Measurements from ENCODE around the gene RAI1.
"Not testable (repeated sequence)": the region's sequence is repeated elsewhere in the genome, so short reads cannot be mapped to it uniquely, and the experiment has no call there.

RAI1 gene

GRCh38 chr17:17680477-17681186 is 626 bp upstream of the RAI1 start:
- no peak for DNase-seq (ENCODE audit: low read depth)

GRCh38 chr17:17681744-17682292 is 560 bp downstream of the RAI1 start:
- no peak for DNase-seq (ENCODE audit: low read depth)

GRCh38 chr17:17682293-17682736 is 1.1 kb downstream of the RAI1 start:
- DNase-seq (ENCODE audit: low read depth): no peak

DNA sequence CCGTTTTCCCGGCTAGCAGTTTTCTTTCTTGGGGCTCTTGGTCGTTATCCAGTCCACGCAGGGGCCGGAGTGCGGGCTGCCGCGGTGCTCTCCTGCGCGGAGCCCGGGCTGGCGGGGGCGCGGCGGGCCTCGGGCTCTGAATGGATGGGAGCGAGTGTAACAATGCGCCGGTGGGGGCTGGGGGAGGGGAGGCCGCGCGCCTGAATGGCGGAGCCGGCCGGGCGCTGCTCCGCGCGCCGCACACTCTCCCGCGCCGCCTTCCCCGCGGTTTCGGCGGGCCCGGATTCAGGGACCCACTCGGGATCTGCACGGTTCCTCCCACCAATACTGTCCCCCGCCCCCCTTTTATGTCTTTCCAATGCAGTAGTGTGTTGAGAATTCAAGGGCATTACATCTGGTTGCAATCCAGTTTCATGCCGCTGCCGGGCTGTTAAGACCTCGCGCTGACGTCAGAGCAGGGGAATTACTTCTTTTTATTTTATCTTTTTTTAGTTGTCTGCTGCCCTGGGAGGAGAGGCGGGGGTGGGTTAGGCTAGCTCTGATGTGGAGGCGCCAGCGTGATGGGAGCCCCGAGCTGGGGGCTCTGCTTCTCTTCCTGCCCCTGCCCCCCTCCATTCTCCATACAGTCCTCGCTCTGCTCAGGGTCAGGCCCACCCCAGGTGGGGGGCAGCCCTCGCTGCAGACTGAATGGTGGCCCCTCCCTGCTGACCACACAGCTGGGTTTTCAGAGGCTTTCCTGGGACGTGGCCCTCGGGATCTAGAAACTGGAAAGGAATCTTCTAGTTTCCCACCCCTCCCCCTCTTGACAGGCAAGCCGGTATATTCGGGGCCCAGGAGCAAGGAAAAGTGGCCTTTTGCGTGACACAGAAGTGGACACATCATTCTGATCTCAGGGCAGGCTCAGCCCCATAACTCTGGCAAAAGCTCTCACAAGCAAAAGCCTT is 1.8 kb downstream of the RAI1 start:
- DNase-seq (ENCODE audit: low read depth): no peak

DNA sequence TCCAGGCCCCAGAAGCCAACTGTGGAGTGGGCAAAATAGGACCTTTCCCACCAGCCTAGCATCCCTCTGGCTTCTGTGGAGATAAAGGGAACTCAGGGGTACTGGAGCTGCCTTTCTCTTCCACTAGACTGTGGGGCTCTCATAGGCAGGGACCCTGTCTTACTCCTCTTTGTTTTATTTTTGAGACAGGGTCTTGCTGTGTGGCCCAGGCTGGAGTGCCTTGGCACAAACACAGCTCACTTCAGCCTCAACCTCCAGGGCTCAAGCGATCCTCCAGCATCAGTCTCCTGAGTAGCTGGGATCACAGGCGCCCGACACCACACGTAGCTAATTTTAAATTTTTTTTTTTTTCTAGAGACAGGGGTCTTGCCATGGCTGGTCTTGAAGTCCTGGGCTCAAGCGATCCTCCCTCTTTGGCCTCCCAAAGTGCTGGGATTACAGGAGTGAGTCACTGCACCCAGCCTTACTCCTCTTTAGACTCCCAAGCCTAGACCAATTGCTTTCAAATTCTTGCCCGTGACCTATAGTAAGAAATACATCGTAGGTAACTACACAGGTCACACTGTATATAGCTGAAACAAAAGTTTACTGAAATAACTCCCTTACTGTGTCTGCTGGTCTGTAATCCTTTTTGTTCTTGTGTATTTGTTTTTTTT is 2.6 kb downstream of the RAI1 start:
- no peak for DNase-seq (ENCODE audit: low read depth)

- DNase-seq (ENCODE audit: low read depth): no peak
Measured at GRCh38 chr17:17684906-17685774, 3.9 kb downstream of the RAI1 start.

- no peak for DNase-seq (ENCODE audit: low read depth)
Measured at GRCh38 chr17:17685775-17686291, 4.6 kb downstream of the RAI1 start.

GRCh38 chr17:17689312-17689711 is 8.1 kb downstream of the RAI1 start:
- DNase-seq (ENCODE audit: low read depth): no peak

DNA sequence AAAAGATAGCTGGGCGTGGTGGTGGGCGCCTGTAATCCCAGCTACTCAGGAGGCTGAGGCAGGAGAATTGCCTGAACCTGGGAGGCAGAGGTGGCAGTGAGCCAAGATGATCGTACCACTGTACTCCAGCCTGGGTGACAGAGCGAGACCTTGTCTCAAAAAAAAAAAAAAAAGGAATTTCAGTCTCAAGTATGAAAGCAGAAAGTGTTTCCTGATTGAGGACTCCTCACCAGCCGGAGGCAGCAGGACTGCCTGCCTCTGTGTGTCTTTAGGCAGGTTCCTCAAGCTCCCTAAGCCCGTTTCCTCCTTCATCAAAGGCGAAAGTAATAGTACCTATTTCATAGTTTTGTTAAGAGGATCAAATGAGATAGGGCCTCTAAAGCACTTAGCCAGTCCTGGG is 9.0 kb downstream of the RAI1 start:
- not testable (repeated sequence) for DNase-seq (ENCODE audit: low read depth)

GRCh38 chr17:17691468-17692263 is 10.4 kb downstream of the RAI1 start:
- no peak for DNase-seq (ENCODE audit: low read depth)

DNA sequence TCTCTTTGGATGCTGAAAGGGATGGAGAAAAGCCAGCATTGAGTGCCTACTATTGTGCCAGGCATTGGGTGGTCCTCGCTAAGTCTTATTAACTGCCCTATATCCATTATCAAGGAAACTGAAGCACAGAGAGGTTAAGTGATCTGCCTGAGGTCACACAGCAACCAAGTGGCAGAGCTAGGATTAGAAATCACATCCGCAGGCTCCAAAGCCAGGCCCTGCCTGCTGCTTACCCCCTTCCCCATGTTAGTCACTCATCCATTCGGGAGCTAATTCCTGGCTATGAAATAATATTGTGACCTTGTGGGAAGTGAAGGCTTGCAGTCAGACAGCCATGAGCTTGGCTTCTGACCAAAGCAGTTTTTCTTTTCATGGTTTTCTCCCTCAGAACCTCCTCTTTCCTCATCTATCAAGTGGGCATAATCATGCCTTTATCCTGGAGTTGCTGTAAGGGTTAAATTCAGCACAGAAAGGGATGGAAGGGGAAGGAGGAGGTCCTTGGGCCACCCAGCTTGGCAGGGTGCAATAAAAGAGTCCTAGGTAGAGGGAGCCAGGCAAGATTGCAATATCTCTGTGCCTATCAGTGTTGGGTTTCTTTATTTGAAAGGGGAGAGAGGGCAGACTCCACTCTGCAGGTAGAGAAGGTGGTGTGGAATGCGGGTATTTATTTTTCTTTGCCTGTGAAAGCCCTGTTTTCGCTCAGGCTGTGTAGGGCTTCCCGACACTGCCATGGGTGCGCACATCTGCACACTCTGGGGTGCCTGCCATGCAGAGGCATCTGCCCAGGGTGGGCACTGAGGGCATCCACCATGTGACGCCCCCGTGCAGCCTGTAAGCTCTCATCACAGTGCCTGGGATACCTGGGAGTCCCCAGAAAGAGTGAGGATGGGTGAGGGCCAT is 11.3 kb downstream of the RAI1 start:
- DNase-seq (ENCODE audit: low read depth): no peak

DNA sequence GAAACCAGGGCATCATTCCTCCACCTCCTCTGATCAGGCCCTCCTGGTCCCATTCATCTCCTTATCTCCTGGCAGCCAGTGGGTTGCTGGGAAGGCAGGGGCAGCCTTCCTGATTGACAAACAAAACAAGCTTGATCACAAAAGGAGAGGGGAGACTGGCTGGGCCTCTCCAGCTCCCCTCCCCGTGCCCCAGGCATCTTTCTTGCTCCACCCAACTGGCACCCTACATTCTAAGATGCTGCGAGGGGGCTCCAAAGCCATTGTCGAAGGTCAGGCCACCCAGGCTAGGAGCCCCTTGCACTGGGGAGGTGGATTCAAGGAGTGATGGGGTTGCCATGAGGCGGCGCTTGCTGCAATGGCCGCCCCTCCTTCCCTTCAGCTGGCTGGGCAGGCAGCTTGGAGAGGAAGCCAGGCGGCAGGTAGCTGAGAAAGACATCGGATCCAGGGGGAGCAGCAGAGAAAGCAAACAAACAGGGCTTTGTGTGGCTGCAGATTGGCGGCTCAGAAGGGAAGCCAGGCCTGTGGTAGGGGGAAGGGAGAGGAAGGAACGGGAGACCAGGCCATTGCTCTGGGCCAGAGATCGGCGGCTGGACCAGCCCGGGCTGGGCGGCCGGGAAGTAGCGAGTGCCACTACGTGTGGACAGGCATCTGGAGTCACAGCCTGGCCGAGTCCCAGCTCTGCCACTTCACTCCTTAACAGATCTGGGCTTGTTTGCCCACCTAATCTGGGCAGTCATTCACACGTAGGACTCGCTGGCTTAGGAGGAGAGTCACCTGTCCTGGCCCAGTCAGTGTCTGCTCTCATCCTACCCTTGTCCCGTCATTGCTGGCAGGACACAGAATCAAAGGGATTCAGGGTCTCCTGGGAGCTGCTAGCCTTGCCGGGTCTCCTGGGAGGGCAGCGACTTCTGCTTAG is 12.3 kb downstream of the RAI1 start:
- DNase-seq (ENCODE audit: low read depth): no peak

DNA sequence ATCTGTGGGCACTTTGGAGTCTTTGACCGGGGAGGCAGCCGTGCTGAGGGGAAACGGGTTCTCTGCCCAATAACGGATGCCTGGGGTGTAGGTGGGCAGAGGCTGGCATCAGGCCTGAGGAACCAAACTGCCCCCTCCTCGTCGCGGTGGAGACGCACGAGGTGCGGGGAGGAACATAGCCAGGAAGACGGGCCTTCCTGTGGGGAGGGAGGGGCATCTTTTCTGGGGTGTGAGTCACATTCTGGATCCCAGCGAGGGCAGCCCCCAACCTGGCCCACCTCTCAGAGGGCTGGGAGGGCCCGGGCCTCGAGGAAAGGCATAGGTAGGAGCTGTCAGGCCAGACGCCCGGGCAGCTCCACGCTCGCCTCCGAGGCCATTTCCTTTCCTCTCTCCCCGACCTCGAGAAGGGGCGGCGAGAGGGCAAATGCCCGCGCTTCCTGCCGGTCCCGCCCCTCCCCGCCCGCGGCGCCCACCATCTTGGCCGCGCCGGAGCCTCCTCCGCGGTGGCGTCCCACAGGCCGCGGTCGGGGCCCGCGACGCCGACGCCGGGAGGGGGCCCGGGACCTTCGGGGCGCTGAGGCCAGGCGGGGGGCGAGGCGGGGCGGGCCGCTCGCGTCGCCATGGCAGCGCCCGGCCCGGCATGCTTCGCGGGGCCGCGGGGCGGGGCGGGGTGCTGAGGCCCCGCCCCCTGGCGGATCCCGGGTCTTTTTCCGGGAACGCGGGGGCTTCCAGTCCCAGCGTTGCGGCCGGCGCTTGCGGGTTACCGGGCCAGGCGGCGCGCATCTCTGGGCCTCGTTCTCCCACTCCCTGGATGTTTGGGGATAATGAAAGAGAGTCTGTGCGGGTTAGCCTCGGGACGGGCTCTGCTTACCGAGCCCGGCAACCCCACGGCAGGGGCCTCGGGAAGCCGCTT is 13.2 kb downstream of the RAI1 start:
- peak; percentile 41 for DNase-seq (ENCODE audit: low read depth)

GRCh38 chr17:17696085-17696484 is 14.8 kb downstream of the RAI1 start:
- DNase-seq (ENCODE audit: low read depth): no peak

- no peak for DNase-seq (ENCODE audit: low read depth)
Measured at GRCh38 chr17:17696882-17697633, 15.8 kb downstream of the RAI1 start.

DNA sequence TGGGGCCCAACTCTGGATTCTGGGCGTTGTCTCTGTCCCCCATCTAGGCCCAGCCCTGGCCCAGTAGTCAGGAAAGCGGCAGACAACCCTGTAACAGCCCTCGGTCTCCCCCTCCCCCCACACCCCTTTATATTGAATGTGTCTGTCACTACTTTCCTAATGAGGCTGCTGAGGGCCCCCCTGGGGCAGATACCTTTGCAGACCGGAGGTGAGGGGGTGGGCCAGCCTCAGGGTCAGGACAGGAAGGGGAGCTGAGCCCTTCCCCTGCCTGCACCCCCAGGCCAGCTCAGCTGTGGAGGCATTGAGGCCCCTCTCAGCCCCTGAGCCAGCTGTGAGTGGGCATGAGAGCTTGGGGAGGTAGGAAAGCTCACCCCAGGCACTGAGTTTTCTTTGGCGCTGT is 17.1 kb downstream of the RAI1 start:
- no peak for DNase-seq (ENCODE audit: low read depth)
